Testis (tissue), 2 donors: ENCODE measurements around the gene CMTM1.

ENCODE experiments used
- POLR2A ChIP-seq: fragments of 450-650 bp; IDR thresholded peaks from one replicate; pipeline ENCODE4 v1.6.1; 2017; ENCODE audit warnings: antibody characterized with exemption, mild to moderate bottlenecking, moderate library complexity
- TF ChIP-seq, protein P1 (sequence below), 3 experiments: fragments of 450-650 bp in 2 of 3; fragments of 200-600 bp in 1 of 3; sonication (generic) in 1 of 3; IDR thresholded peaks; one replicate each; pipeline ENCODE4 v1.5.1; 2016 to 2019; ENCODE audit warnings: antibody characterized with exemption in 3 of 3, mild to moderate bottlenecking in 2 of 3, moderate library complexity in 1 of 3

DNA sequence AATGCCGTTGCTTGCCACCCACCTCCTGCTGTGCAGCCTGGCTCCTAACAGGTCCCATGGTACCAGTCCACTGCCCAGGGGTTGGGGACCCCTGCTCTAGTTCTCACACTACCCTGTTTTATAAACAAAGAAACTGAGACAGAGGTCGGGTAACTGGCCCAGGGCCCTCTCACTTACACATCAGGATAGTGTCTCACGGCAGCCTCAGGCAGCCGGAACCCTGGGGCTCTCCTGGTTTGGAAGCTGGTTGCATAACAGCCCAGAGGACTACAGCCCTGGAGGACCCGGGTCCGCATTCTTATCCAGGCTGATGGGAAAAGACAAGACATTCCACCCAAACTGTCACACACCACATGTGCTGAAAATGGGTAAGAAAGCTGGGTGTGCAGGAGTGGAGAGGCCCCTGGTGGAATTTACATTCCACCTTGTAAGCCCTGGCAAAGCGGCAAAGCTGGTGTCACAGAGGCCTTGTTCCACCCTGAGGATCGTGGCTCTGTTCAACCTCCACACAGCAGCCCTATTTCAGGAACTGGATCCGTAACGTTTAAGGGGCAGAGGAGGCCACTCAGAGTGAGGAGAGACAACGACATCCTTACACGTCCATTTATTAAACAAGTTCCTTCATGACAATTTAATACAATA lies 48.0 kb downstream of the CMTM1 start:
- TF ChIP-seq, protein P1, sequence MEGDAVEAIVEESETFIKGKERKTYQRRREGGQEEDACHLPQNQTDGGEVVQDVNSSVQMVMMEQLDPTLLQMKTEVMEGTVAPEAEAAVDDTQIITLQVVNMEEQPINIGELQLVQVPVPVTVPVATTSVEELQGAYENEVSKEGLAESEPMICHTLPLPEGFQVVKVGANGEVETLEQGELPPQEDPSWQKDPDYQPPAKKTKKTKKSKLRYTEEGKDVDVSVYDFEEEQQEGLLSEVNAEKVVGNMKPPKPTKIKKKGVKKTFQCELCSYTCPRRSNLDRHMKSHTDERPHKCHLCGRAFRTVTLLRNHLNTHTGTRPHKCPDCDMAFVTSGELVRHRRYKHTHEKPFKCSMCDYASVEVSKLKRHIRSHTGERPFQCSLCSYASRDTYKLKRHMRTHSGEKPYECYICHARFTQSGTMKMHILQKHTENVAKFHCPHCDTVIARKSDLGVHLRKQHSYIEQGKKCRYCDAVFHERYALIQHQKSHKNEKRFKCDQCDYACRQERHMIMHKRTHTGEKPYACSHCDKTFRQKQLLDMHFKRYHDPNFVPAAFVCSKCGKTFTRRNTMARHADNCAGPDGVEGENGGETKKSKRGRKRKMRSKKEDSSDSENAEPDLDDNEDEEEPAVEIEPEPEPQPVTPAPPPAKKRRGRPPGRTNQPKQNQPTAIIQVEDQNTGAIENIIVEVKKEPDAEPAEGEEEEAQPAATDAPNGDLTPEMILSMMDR (IDR thresholded peaks at IDR 0.05) = no peak
- TF ChIP-seq POLR2A = no peak
